Activated CD4-positive, alpha-beta T cell treated with anti-CD3 and anti-CD28 coated beads, Interleukin-2, amount 50 U/mL, for 1 hour (primary cell): Measurements from ENCODE around the gene LILRA5.
"Not testable (repeated sequence)": the region's sequence is repeated elsewhere in the genome, so short reads cannot be mapped to it uniquely, and the experiment has no call there.

Source experiments
- DNase-seq: peaks from one replicate; pipeline ENCODE4 v3.0.0-alpha.2; 2020

Gene LILRA5

DNA sequence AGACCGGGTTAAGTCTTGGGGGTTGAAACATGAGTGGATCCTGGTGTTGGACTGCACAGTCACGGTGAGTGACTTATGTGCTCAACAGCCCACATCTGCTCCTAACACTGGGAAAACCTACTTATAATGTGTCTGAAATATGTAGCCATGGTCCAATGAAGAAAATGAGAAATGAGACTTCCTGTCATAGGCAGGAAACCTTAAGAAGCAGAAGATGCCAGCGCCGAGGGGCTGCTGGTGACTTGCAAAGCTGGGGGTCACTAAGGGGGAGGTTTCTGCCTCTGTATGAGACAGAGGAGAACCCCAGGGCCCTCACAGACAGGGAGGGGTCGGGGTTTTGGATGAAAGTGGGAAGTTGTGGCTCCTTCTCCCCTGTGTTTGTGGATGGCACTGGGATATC, 40.8 kb downstream of the LILRA5 start:
- not testable (repeated sequence) for DNase-seq

DNA sequence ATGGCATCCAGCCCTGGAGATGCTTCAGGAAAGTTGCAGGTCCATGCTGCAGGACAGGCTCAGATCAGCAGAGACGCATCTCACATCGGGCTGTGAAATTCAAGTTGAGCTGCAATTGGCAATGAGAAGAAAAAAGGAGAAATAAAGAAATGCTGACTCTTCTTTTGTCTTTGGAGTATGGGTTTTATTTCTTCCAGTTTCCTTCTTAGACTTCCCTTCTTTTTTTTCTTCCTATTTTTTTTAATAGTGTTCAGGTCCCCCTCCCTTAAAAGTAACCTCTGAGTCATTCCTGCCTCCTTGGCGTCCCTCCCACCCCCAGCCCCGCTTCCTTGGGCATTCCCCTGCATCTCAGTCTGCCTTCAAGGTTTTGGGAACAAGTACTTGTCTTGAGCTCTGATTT, 41.4 kb downstream of the LILRA5 start:
- DNase-seq, result not testable (repeated sequence)

DNA sequence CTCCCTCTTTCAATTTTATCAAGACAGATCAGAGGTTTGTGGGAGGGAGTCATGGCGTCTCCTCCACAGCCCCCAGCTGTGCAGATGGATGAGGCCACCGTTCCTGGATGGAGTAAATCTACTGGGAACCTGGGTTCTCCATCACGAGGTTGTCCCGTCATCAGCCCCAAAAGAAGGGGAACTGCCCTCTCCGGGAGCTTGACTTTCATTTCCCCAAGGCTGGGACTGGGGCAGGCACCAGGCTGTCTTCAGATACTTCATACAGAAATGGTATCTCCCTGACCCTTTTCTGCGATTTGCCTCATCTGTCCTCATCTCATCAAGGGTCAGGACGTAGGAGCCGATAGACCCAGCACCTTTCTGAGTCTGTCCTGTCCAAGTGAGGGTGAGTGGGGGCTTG, 41.9 kb downstream of the LILRA5 start:
- no peak for DNase-seq

DNA sequence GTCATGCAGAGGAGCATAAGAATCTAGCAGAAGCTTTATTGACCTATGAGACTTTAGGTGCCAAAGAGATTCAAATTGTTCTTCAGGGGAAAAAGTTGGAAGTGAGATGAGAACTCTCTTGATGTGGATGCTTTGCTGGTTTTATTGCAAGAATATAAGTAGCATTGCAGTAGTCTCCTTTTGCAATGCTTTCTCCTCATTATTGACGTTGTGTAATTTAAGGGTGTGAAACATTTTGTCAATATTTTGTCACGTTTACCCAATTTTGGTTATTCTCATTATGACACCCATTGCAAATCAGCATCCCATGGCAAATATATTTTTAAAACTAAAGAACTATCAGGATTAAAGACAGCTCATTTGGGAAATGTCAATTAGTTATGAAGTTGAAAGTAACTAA, 44.0 kb downstream of the LILRA5 start:
- DNase-seq, result no peak

DNA sequence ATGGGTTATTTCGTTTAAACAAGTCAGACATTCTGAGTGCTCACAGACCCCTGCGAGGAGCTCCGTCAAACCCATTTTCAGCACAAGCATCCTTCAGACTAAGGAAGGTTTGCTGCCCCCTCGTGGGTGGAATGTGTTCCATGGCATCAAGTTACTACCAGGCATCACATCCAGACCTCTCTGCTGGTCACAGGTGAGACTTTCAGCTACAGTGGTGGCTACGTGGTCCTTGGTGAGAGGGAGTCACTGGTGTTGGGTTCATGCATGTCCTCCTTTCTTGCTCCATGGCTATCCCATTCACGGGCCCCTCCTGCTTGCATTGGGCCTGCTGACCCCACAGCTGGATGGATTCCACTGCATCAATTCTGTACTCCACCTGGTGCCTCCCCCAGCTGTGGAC, 46.8 kb downstream of the LILRA5 start:
- DNase-seq, result peak; percentile 62

DNA sequence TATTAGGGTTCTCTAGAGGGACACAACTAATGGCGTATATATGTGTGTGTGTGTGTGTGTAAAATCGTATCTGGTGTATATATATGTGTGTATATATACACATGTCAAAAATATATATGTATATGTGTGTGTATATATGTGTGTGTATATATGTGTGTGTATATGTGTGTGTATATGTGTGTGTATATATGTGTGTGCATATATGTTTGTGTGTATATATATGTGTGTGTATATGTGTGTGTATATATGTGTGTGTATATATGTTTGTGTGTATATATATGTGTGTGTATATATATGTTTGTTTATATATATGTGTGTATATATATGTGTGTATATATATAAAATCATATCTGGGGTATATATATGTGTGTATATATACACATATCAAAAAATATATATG, 50.5 kb downstream of the LILRA5 start:
- no peak for DNase-seq

DNA sequence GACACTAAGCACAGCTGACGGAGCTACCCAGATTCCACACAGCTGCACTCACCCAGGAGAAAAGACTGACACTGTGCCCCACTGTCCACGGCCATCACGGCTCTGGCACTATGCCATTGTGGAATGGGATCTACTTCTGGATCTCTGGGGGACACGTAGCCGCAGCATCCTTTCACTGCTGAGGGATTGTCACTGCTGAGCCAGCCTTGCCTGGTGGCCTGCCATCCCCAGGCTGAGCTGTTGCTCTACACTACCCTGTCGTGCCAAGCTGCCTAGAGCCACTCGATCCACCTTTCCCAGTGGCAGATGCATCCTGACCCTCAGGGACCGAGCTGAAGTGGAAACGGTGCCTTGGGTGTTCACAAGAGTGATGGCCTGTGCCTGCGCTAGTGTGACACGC, 50.9 kb downstream of the LILRA5 start:
- DNase-seq, result no peak

DNA sequence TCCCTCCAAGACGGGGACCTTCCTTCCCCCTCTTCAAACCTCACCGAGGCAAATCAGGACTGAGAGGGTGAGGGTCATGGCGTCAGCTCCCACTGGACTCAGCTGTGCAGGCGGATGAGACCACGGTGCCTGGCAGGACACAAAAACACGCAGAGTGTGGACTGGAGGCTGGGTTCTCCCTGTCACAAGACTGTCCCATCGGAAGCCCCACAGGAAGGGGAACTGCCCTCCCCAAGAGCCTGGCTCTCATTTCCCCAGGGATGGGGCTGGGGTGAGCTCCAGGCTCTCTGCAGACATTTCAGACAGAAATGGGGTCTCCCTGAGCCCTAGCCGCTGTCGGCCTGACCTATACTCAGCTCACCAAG, 55.9 kb downstream of the LILRA5 start, which contains the start of gene LILRB5:
Gene LILRB5 (minus strand): TSS at position 158 of the 365 bp plus-strand sequence. CDS start 80 bp downstream, at position 78.
- no peak for DNase-seq
